CD4-positive, alpha-beta T cell (primary cell): ENCODE results near the gene ZNF385B. TPM values are rescaled to one million over a fixed set of nuclear protein-coding genes. Genes with fewer than 3 reads are reported as not detected.

ENCODE experiments used
- ATAC-seq: fragments of 200-7000 bp; cut with Tn5 transposase; one replicate; pipeline ENCODE4 v1.10.0; 2022; ENCODE audit warnings: mild to moderate bottlenecking; ENCODE audit not compliant: poor library complexity
- CTCF ChIA-PET: fragments of 350-600 bp; sonication (Branson Sonifier 250); formaldehyde crosslinking; loops from one replicate; lab custom pipeline; 2021; ENCODE audit warnings: antibody characterized with exemption, inconsistent platforms; lab: Charles Lee
- POLR2A ChIA-PET: fragments of 350-600 bp; sonication (Branson Sonifier 250); formaldehyde crosslinking; loops from one replicate; lab custom pipeline; 2021; ENCODE audit warnings: antibody characterized with exemption, inconsistent platforms; lab: Charles Lee
- DNase-seq, 14 experiments: peaks; one replicate each; pipeline ENCODE4 v3.0.0-alpha.2; 2013 to 2020; ENCODE audit warnings: mixed read lengths in 2 of 14
- H3K27ac ChIP-seq, 2 donors: one replicate each; pipeline versions ENCODE4 v1.5.1 to v1.7.0; 2013; ENCODE audit warnings: low read length in 2 of 2, low read depth in 1 of 2, mild to moderate bottlenecking in 1 of 2
- H3K27me3 ChIP-seq, 2 experiments: 1 replicate in 1 of 2; 2 replicates in 1 of 2; pipeline versions ENCODE4 v1.6.1 to v1.7.0; 2013; ENCODE audit warnings: low read length in 2 of 2, control low read depth in 1 of 2, mild to moderate bottlenecking in 1 of 2, moderate library complexity in 1 of 2; ENCODE audit not compliant: insufficient read depth in 2 of 2, control insufficient read depth in 1 of 2
- H3K36me3 ChIP-seq: one replicate; pipeline ENCODE4 v1.6.1; 2013; ENCODE audit warnings: low read length, control low read depth; ENCODE audit not compliant: insufficient read depth
- H3K4me1 ChIP-seq: one replicate; pipeline ENCODE4 v1.6.1; 2013; ENCODE audit warnings: low read length, control low read depth; ENCODE audit not compliant: insufficient read depth
- H3K4me3 ChIP-seq: one replicate; pipeline ENCODE4 v1.5.1; 2013; ENCODE audit warnings: mild to moderate bottlenecking, low read length, moderate library complexity
- H3K9me3 ChIP-seq, 2 experiments: 1 replicate in 1 of 2; 2 replicates in 1 of 2; pipeline versions ENCODE4 v1.6.1 to v1.7.0; 2013; ENCODE audit warnings: low read length in 2 of 2, mild to moderate bottlenecking in 2 of 2, control low read depth in 1 of 2, moderate library complexity in 1 of 2; ENCODE audit not compliant: control insufficient read depth in 1 of 2, insufficient read depth in 1 of 2
- H3K27ac Mint-ChIP-seq: one replicate; pipeline ENCODE4 v1.8.0; 2020; ENCODE audit warnings: mixed read lengths
- H3K27me3 Mint-ChIP-seq: one replicate; pipeline ENCODE4 v1.8.0; 2021; ENCODE audit warnings: mixed read lengths
- H3K36me3 Mint-ChIP-seq: one replicate; pipeline ENCODE4 v1.8.0; 2021; ENCODE audit warnings: low read depth, mixed read lengths
- H3K4me1 Mint-ChIP-seq: one replicate; pipeline ENCODE4 v1.8.0; 2021; ENCODE audit warnings: low read depth, mixed read lengths
- H3K4me3 Mint-ChIP-seq: one replicate; pipeline ENCODE4 v1.8.0; 2020; ENCODE audit warnings: mild to moderate bottlenecking, mixed read lengths
- H3K9me3 Mint-ChIP-seq: one replicate; pipeline ENCODE4 v1.8.0; 2020; ENCODE audit warnings: mixed read lengths
- CTCF ChIP-seq: fragments of 200-600 bp; IDR thresholded peaks from one replicate; pipeline ENCODE4 v1.8.0; 2022; ENCODE audit warnings: antibody characterized with exemption, mild to moderate bottlenecking
- intact Hi-C, 2 experiments: fragments of 100-400 bp; cut with DNase I in 1 of 2; cut with micrococcal nuclease in 1 of 2; formaldehyde crosslinking; loops; one replicate each; pipeline versions ENCODE4 v1.15.1 to v1.9.0; 2023 to 2025; cut with DNase I, micrococcal nuclease
- total RNA-seq, 174 experiments: library from RNA in 2 of 174; stranded (reverse) in 2 of 174; gene quantifications; one replicate each; pipeline ENCODE4 v1.2.3 and lab custom pipeline; 2021 to 2026

The ZNF385B gene
- total RNA-seq, 2 experiments from 2014 or later = not detected

- Mint-ChIP-seq H3K4me3 (no peak overlapping the region), H3K27ac (no peak overlapping the region), H3K9me3 (no peaks in the 10 kb centered on the region), H3K27me3 (no peaks in the 10 kb centered on the region), H3K36me3 (no peaks in the 10 kb centered on the region), H3K4me1 (no peaks in the 10 kb centered on the region)
- ATAC-seq (no peak), DNase-seq (no peak)
- no peak overlapping the region for H3K27ac ChIP-seq
- ChIA-PET POLR2A (no interaction called here), CTCF (no interaction called here)
- intact Hi-C loops = no loop called here
- no peak overlapping the region for H3K4me3 ChIP-seq
- H3K36me3 ChIP-seq = no peaks in the 10 kb centered on the region
- H3K4me1 ChIP-seq = no peaks in the 10 kb centered on the region
- no peak for TF ChIP-seq CTCF
- H3K27me3 ChIP-seq = no peaks in the 10 kb centered on the region
- no peaks in the 10 kb centered on the region for H3K9me3 ChIP-seq
Observed at GRCh38 chr2:179483131-179483530, 378.3 kb downstream of the ZNF385B start.

GRCh38 chr2:179479947-179480346, 381.5 kb downstream of the ZNF385B start:
- Mint-ChIP-seq H3K9me3 (no peaks in the 10 kb centered on the region), H3K4me1 (no peaks in the 10 kb centered on the region), H3K36me3 (no peaks in the 10 kb centered on the region), H3K4me3 (no peak overlapping the region), H3K27me3 (peaks cover 4% of the 10 kb centered on the region), H3K27ac (no peak overlapping the region)
- H3K4me1 ChIP-seq = no peaks in the 10 kb centered on the region
- no peaks in the 10 kb centered on the region for H3K36me3 ChIP-seq
- H3K27ac ChIP-seq = no peak overlapping the region
- H3K4me3 ChIP-seq = no peak overlapping the region
- no peak for TF ChIP-seq CTCF
- ChIA-PET CTCF (no interaction called here), POLR2A (no interaction called here)
- intact Hi-C loops = no loop called here
- H3K9me3 ChIP-seq = no peaks in the 10 kb centered on the region
- DNase-seq = no peak
- H3K27me3 ChIP-seq = no peaks in the 10 kb centered on the region
- ATAC-seq = no peak

GRCh38 chr2:179478771-179479170, 382.6 kb downstream of the ZNF385B start:
- TF ChIP-seq CTCF = no peak
- Histone ChIP-seq H3K36me3 (no peaks in the 10 kb centered on the region), H3K9me3 (no peaks in the 10 kb centered on the region), H3K4me1 (no peaks in the 10 kb centered on the region), H3K27ac (no peak overlapping the region), H3K27me3 (no peaks in the 10 kb centered on the region), H3K4me3 (no peak overlapping the region)
- Mint-ChIP-seq H3K9me3 (no peaks in the 10 kb centered on the region), H3K4me1 (no peaks in the 10 kb centered on the region), H3K27me3 (peaks cover 5% of the 10 kb centered on the region), H3K36me3 (no peaks in the 10 kb centered on the region), H3K4me3 (no peak overlapping the region), H3K27ac (no peak overlapping the region)
- ChIA-PET POLR2A (no interaction called here), CTCF (no interaction called here)
- intact Hi-C loops = no loop called here
- no peak for ATAC-seq
- no peak for DNase-seq
